ENCODE measurements around the gene CXCL12. TPM values are rescaled to one million over a fixed set of nuclear protein-coding genes. Genes with fewer than 3 reads are reported as not detected.

The CXCL12 gene
- total and polyA plus RNA-seq, 2 experiments from 2014 or later, result 341 to 609 TPM

DNA sequence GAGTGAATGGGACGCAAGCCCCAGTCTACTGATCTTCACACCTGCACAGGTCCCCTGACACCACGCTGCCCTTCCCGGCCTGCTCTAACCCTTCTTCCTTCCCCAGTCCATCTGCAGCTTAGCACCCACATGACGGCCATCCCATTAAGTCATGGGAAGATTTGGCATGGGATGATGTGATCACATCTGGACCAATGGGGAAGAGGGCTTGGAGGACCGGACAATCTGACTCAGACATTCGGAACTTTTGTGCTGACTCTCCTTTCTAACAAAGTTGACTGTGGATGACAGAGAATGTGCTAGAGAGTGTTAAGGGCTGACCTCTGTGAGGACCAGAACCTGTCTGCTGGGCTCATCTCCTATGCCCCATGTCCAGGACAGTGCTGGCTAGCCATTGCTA lies 15.6 kb downstream of the CXCL12 start:
- H2AFZ ChIP-seq, result no peak overlapping the region
- no peak overlapping the region for H3K4me3 ChIP-seq
- peaks cover 6% of the 10 kb centered on the region; the same call in 1 of the 2 replicates for H3K4me1 ChIP-seq (ENCODE audit: insufficient read depth)
- H3K27me3 ChIP-seq (replicated peaks; ENCODE audit: insufficient read depth), result no peaks in the 10 kb centered on the region
- WGBS, 2 experiments (ENCODE audit: low coverage in 1 of 2, low lambda C conversion rate in 2 of 2, missing lambda C conversion rate in 2 of 2), result 53 to 64% methylated on average over 6 of the region's 6 CpGs
- H3K9me3 ChIP-seq (ENCODE audit: low read depth), result no peaks in the 10 kb centered on the region
- H3K4me2 ChIP-seq (ENCODE audit: unreplicated experiment), result no peak overlapping the region
- no peak overlapping the region for H3K9ac ChIP-seq
- peaks cover 19% of the 10 kb centered on the region for H3K36me3 ChIP-seq (ENCODE audit: low read depth)
- no peaks in the 10 kb centered on the region for H3K9me2 ChIP-seq (ENCODE audit: insufficient read depth)
- peaks cover 66% of the 10 kb centered on the region for H3F3A ChIP-seq (ENCODE audit: insufficient read depth)
- in situ Hi-C loops (cut with MboI), result no loop called here
- no peaks in the 10 kb centered on the region for H4K20me1 ChIP-seq (ENCODE audit: insufficient read depth)
- H3K27ac ChIP-seq, result 0 out of 2 replicates have a peak overlapping the region, but pooled peaks have one; percentile 22
- H3K79me2 ChIP-seq (ENCODE audit: insufficient read depth), result no peaks in the 10 kb centered on the region
- DNase-seq, result peak; percentile 71
- TF ChIP-seq EZH2 (IDR thresholded peaks at IDR 0.05; ENCODE audit: insufficient read depth, poor library complexity, severe bottlenecking) (no peak), EZH2phosphoT487 (IDR thresholded peaks at IDR 0.05; ENCODE audit: insufficient read depth, low read depth) (no peak)

GRCh38 chr10:44368637-44369036 lies 16.3 kb downstream of the CXCL12 start:
- Histone ChIP-seq H3K9me3 (ENCODE audit: low read depth) (no peaks in the 10 kb centered on the region), H3K36me3 (ENCODE audit: low read depth) (peaks cover 19% of the 10 kb centered on the region), H3F3A (ENCODE audit: insufficient read depth) (peaks cover 62% of the 10 kb centered on the region), H3K79me2 (ENCODE audit: insufficient read depth) (no peaks in the 10 kb centered on the region), H4K20me1 (ENCODE audit: insufficient read depth) (no peaks in the 10 kb centered on the region), H3K4me3 (no peak overlapping the region), H3K27ac (no peak overlapping the region), H3K4me1 (ENCODE audit: insufficient read depth) (peaks cover 6% of the 10 kb centered on the region; the same call in 1 of the 2 replicates), H3K27me3 (replicated peaks; ENCODE audit: insufficient read depth) (no peaks in the 10 kb centered on the region), H3K4me2 (ENCODE audit: unreplicated experiment) (no peak overlapping the region), H2AFZ (no peak overlapping the region), H3K9ac (no peak overlapping the region), H3K9me2 (ENCODE audit: insufficient read depth) (no peaks in the 10 kb centered on the region)
- in situ Hi-C loops (cut with MboI), result no loop called here
- 96 to 100% methylated on average over 7 of the region's 7 CpGs for WGBS, 2 experiments (ENCODE audit: low coverage in 1 of 2, low lambda C conversion rate in 2 of 2, missing lambda C conversion rate in 2 of 2)
- DNase-seq, result no peak
- TF ChIP-seq EZH2phosphoT487 (IDR thresholded peaks at IDR 0.05; ENCODE audit: insufficient read depth, low read depth), result no peak
- TF ChIP-seq EZH2 (IDR thresholded peaks at IDR 0.05; ENCODE audit: insufficient read depth, poor library complexity, severe bottlenecking), result no peak

- Histone ChIP-seq H3K4me1 (ENCODE audit: insufficient read depth) (peaks cover 7% of the 10 kb centered on the region; the same call in 1 of the 2 replicates), H3K79me2 (ENCODE audit: insufficient read depth) (no peaks in the 10 kb centered on the region), H3K4me2 (ENCODE audit: unreplicated experiment) (no peak overlapping the region), H3K27me3 (replicated peaks; ENCODE audit: insufficient read depth) (no peaks in the 10 kb centered on the region), H2AFZ (no peak overlapping the region), H4K20me1 (ENCODE audit: insufficient read depth) (no peaks in the 10 kb centered on the region), H3K36me3 (ENCODE audit: low read depth) (peaks cover 10% of the 10 kb centered on the region), H3K27ac (no peak overlapping the region), H3K9me3 (ENCODE audit: low read depth) (no peaks in the 10 kb centered on the region), H3K4me3 (no peak overlapping the region), H3K9me2 (ENCODE audit: insufficient read depth) (no peaks in the 10 kb centered on the region), H3F3A (ENCODE audit: insufficient read depth) (peaks cover 49% of the 10 kb centered on the region), H3K9ac (no peak overlapping the region)
- TF ChIP-seq EZH2phosphoT487 (IDR thresholded peaks at IDR 0.05; ENCODE audit: insufficient read depth, low read depth) (no peak), EZH2 (IDR thresholded peaks at IDR 0.05; ENCODE audit: insufficient read depth, poor library complexity, severe bottlenecking) (no peak)
- DNase-seq, result peak; percentile 70
- 68 to 75% methylated on average over 6 of the region's 6 CpGs for WGBS, 2 experiments (ENCODE audit: low coverage in 1 of 2, low lambda C conversion rate in 2 of 2, missing lambda C conversion rate in 2 of 2)
- in situ Hi-C loops (cut with MboI), result no loop called here
These were observed 17.8 kb downstream of the CXCL12 start for GRCh38 chr10:44366941-44367630.

- no peaks in the 10 kb centered on the region for H3K9me2 ChIP-seq (ENCODE audit: insufficient read depth)
- no peaks in the 10 kb centered on the region for H3K36me3 ChIP-seq (ENCODE audit: low read depth)
- H3K4me1 ChIP-seq (ENCODE audit: insufficient read depth), result peaks cover 14% of the 10 kb centered on the region; the same call in 1 of the 2 replicates
- 100% methylated on average over 1 of the region's 1 CpG for WGBS, 2 experiments (ENCODE audit: low coverage in 1 of 2, low lambda C conversion rate in 2 of 2, missing lambda C conversion rate in 2 of 2)
- H3K27ac ChIP-seq, result no peak overlapping the region
- H3K9me3 ChIP-seq (ENCODE audit: low read depth), result no peaks in the 10 kb centered on the region
- H3K27me3 ChIP-seq (replicated peaks; ENCODE audit: insufficient read depth), result no peaks in the 10 kb centered on the region
- no peaks in the 10 kb centered on the region for H3K79me2 ChIP-seq (ENCODE audit: insufficient read depth)
- TF ChIP-seq EZH2 (IDR thresholded peaks at IDR 0.05; ENCODE audit: insufficient read depth, poor library complexity, severe bottlenecking) (no peak), EZH2phosphoT487 (IDR thresholded peaks at IDR 0.05; ENCODE audit: insufficient read depth, low read depth) (no peak)
- DNase-seq, result no peak
- H2AFZ ChIP-seq, result no peak overlapping the region
- H3K9ac ChIP-seq, result no peak overlapping the region
- no peak overlapping the region for H3K4me3 ChIP-seq
- no peak overlapping the region for H3K4me2 ChIP-seq (ENCODE audit: unreplicated experiment)
- in situ Hi-C loops (cut with MboI), result no loop called here
- no peaks in the 10 kb centered on the region for H4K20me1 ChIP-seq (ENCODE audit: insufficient read depth)
- H3F3A ChIP-seq (ENCODE audit: insufficient read depth), result peaks cover 24% of the 10 kb centered on the region
These were observed 20.3 kb downstream of the CXCL12 start for GRCh38 chr10:44364566-44364965.
